ENCODE data around the gene PTRHD1.

Gene PTRHD1

GRCh38 chr2:24822049-24822706, 29.0 kb upstream of the PTRHD1 start:
- ChIA-PET CTCF (no interaction called here), POLR2A (no interaction called here)
- TF ChIP-seq ELF4 (IDR thresholded peaks at IDR 0.05) = no peak
- no peak for TF ChIP-seq TARDBP (IDR thresholded peaks at IDR 0.05)
- no peak for TF ChIP-seq LEF1 (IDR thresholded peaks at IDR 0.05; ENCODE audit: borderline replicate concordance)
- TF ChIP-seq BHLHE40 (IDR thresholded peaks at IDR 0.05; ENCODE audit: borderline replicate concordance) = no peak
- no peak for TF ChIP-seq L3MBTL2 (conservative IDR thresholded peaks at IDR 0.05)
- TF ChIP-seq SP1 (IDR thresholded peaks at IDR 0.05) = no peak
- no peak for TF ChIP-seq HDGF (IDR thresholded peaks at IDR 0.05; ENCODE audit: borderline replicate concordance)
- TF ChIP-seq ZNF384 (IDR thresholded peaks at IDR 0.05) = no peak
- no peak for TF ChIP-seq FOXK2 (IDR thresholded peaks at IDR 0.05)
- no peak for DNase-seq (ENCODE audit: extremely low spot score)

- no peak for DNase-seq (ENCODE audit: extremely low spot score)
- POLR2A ChIA-PET = no interaction called here
- CTCF ChIA-PET = interaction anchor here (0.7 kb wide), 1 partner anchor 22 kb away, joined by 4 read pairs; no protein-coding TSS in a partner anchor
- no peak for TF ChIP-seq L3MBTL2 (conservative IDR thresholded peaks at IDR 0.05)
- no peak for TF ChIP-seq ARNT (IDR thresholded peaks at IDR 0.05)
- no peak for TF ChIP-seq ELF4 (IDR thresholded peaks at IDR 0.05)
- TF ChIP-seq HDGF (IDR thresholded peaks at IDR 0.05; ENCODE audit: borderline replicate concordance) = no peak
- no peak for TF ChIP-seq PKNOX1 (IDR thresholded peaks at IDR 0.05)
- TF ChIP-seq SUZ12 (IDR thresholded peaks at IDR 0.05) = no peak
- no peak for TF ChIP-seq LEF1 (IDR thresholded peaks at IDR 0.05; ENCODE audit: borderline replicate concordance)
- no peak for TF ChIP-seq SP1 (IDR thresholded peaks at IDR 0.05)
- no peak for TF ChIP-seq FOXM1 (IDR thresholded peaks at IDR 0.05; ENCODE audit: borderline replicate concordance)
- TF ChIP-seq NFRKB (IDR thresholded peaks at IDR 0.05) = no peak
- TF ChIP-seq TARDBP (IDR thresholded peaks at IDR 0.05) = no peak
- TF ChIP-seq FOXA1 (IDR thresholded peaks at IDR 0.05) = no peak
Observed at GRCh38 chr2:24821433-24821891, 28.3 kb upstream of the PTRHD1 start.

GRCh38 chr2:24820598-24821432, 27.6 kb upstream of the PTRHD1 start:
- DNase-seq (ENCODE audit: extremely low spot score) = no peak
- no peak for TF ChIP-seq CTBP1 (IDR thresholded peaks at IDR 0.05; ENCODE audit: borderline replicate concordance)
- no peak for TF ChIP-seq PKNOX1 (IDR thresholded peaks at IDR 0.05)
- TF ChIP-seq FOXM1 (IDR thresholded peaks at IDR 0.05; ENCODE audit: borderline replicate concordance) = no peak
- POLR2A ChIA-PET = interaction anchor here (1.4 kb wide), 1 partner anchor 12 kb away, joined by 3 read pairs; no protein-coding TSS in a partner anchor
- CTCF ChIA-PET = interaction anchor here (0.7 to 2.0 kb wide), 2 partner anchors 23 to 399 kb away, joined by 4 read pairs; no protein-coding TSS in a partner anchor

- no peak for DNase-seq (ENCODE audit: extremely low spot score)
- TF ChIP-seq HDGF (IDR thresholded peaks at IDR 0.05; ENCODE audit: borderline replicate concordance) = no peak
- POLR2A ChIA-PET = interaction anchor here (1.4 kb wide), 1 partner anchor 13 kb away, joined by 3 read pairs; no protein-coding TSS in a partner anchor
- CTCF ChIA-PET = interaction anchor here (2.0 kb wide), 1 partner anchor 398 kb away, joined by 4 read pairs; no protein-coding TSS in a partner anchor
Observed at GRCh38 chr2:24820175-24820513, 27.0 kb upstream of the PTRHD1 start.

- ChIA-PET CTCF (interaction anchor here (0.5 to 2.0 kb wide), 4 partner anchors 8 to 409 kb away, joined by 3 to 4 read pairs (median 4); no protein-coding TSS in a partner anchor), POLR2A (interaction anchor here (1.4 kb wide), 1 partner anchor 13 kb away, joined by 3 read pairs; no protein-coding TSS in a partner anchor)
- DNase-seq (ENCODE audit: extremely low spot score) = no peak
- TF ChIP-seq PKNOX1 (IDR thresholded peaks at IDR 0.05) = no peak
Observed at GRCh38 chr2:24819442-24820174, 26.4 kb upstream of the PTRHD1 start.

- TF ChIP-seq TARDBP (IDR thresholded peaks at IDR 0.05) (no peak), SP1 (IDR thresholded peaks at IDR 0.05) (no peak), HDGF (IDR thresholded peaks at IDR 0.05; ENCODE audit: borderline replicate concordance) (no peak), NFRKB (IDR thresholded peaks at IDR 0.05) (no peak), PKNOX1 (IDR thresholded peaks at IDR 0.05) (no peak), ARNT (IDR thresholded peaks at IDR 0.05) (no peak), ZNF384 (IDR thresholded peaks at IDR 0.05) (no peak), FOXK2 (IDR thresholded peaks at IDR 0.05) (no peak), LEF1 (IDR thresholded peaks at IDR 0.05; ENCODE audit: borderline replicate concordance) (no peak)
- no peak for DNase-seq (ENCODE audit: extremely low spot score)
- ChIA-PET CTCF (interaction anchor here (0.6 to 2.0 kb wide), 3 partner anchors 9 to 409 kb away, joined by 3 to 4 read pairs (median 3); no protein-coding TSS in a partner anchor), POLR2A (no interaction called here)
Observed at GRCh38 chr2:24818721-24819167, 25.6 kb upstream of the PTRHD1 start.
